Left lobe of liver (tissue), 2 donors: ENCODE results near the gene TAGAP. TPM values are rescaled to one million over a fixed set of nuclear protein-coding genes. Genes with fewer than 3 reads are reported as not detected.
"Not testable (repeated sequence)": the region's sequence is repeated elsewhere in the genome, so short reads cannot be mapped to it uniquely, and the experiment has no call there.

Source experiments
- ATAC-seq: fragments of 200-7000 bp; cut with Tn5 transposase; one replicate; pipeline ENCODE4 v1.9.1; 2020; ENCODE audit warnings: mild to moderate bottlenecking, moderate library complexity
- DNase-seq: peaks from one replicate; pipeline ENCODE4 v3.0.0-alpha.2; 2020; ENCODE audit warnings: low spot score
- total RNA-seq: library from RNA; stranded (reverse); gene quantifications from one replicate; pipeline ENCODE4 v1.2.1, GENCODE V29; 2021
- donor health status: DM: no; HTN: no; CAD: no; lungs with moderate emphysema.
- donor health status: DM: no; HTN: yes; CAD: no.

Gene TAGAP
- total RNA-seq, 1 donor from 2014 or later, result 0.45 TPM

GRCh38 chr6:159017757-159018559 lies 26.8 kb downstream of the TAGAP start:
- no peak for ATAC-seq
- no peak for DNase-seq

GRCh38 chr6:159014406-159014805 lies 30.4 kb downstream of the TAGAP start:
- DNase-seq, result no peak
- no peak for ATAC-seq

- ATAC-seq (no peak), DNase-seq (no peak)
Measured at GRCh38 chr6:159013229-159013628, 31.6 kb downstream of the TAGAP start.

GRCh38 chr6:159012201-159012600 lies 32.6 kb downstream of the TAGAP start:
- no peak for ATAC-seq
- DNase-seq, result no peak

GRCh38 chr6:159010037-159010612 lies 34.7 kb downstream of the TAGAP start:
- ATAC-seq, DNase-seq: not testable (repeated sequence)

- DNase-seq (no peak), ATAC-seq (peak; percentile 75)
Measured at GRCh38 chr6:159008656-159009288, 36.0 kb downstream of the TAGAP start.

- no peak for ATAC-seq
- DNase-seq, result no peak
Measured at GRCh38 chr6:159007510-159007909, 37.3 kb downstream of the TAGAP start.

GRCh38 chr6:159005436-159005835 lies 39.4 kb downstream of the TAGAP start:
- ATAC-seq (no peak), DNase-seq (no peak)

- ATAC-seq, result no peak
Measured at GRCh38 chr6:159004592-159004991, 40.2 kb downstream of the TAGAP start.

GRCh38 chr6:159002432-159003155 lies 42.2 kb downstream of the TAGAP start:
- DNase-seq (no peak), ATAC-seq (no peak)

More at GRCh38 chr6:159004592-159004991, 40.2 kb downstream of the TAGAP start:
- DNase-seq, result no peak

- DNase-seq, result peak; percentile 97
- ATAC-seq, result peak; percentile 94
Measured at GRCh38 chr6:158999666-159000403, 45.0 kb downstream of the TAGAP start, which contains the start of gene RSPH3. TSS of gene RSPH3 (minus strand) at chr6:159000202. CDS start at chr6:158999550, 652 bp downstream.

GRCh38 chr6:158999154-158999665 lies 45.6 kb downstream of the TAGAP start:
- ATAC-seq (peak; percentile 30), DNase-seq (no peak)

GRCh38 chr6:158996856-158997255 lies 47.9 kb downstream of the TAGAP start:
- no peak for ATAC-seq

GRCh38 chr6:158993639-158994038 lies 51.2 kb downstream of the TAGAP start:
- ATAC-seq, result no peak

More at GRCh38 chr6:158996856-158997255, 47.9 kb downstream of the TAGAP start:
- no peak for DNase-seq

GRCh38 chr6:158991017-158991723 lies 53.6 kb downstream of the TAGAP start:
- ATAC-seq (no peak), DNase-seq (no peak)

More at GRCh38 chr6:158993639-158994038, 51.2 kb downstream of the TAGAP start:
- no peak for DNase-seq

- not testable (repeated sequence) for ATAC-seq, DNase-seq
Measured at GRCh38 chr6:158989711-158990110, 55.1 kb downstream of the TAGAP start.

GRCh38 chr6:158988477-158988876 lies 56.3 kb downstream of the TAGAP start:
- no peak for ATAC-seq
- no peak for DNase-seq

- DNase-seq (no peak), ATAC-seq (no peak)
Measured at GRCh38 chr6:158987657-158988056, 57.1 kb downstream of the TAGAP start.
